SK-N-SH (cell line): ENCODE data around the gene FSIP1.

Source experiments
- EP300 ChIP-seq, 2 experiments: IDR thresholded peaks; 2 replicates each; pipeline versions ENCODE4 v1.4.0 to v1.6.1; 2012; ENCODE audit warnings: borderline replicate concordance in 1 of 2, low read depth in 1 of 2, low read length in 1 of 2
- FOXJ3 ChIP-seq: sonication (generic); formaldehyde crosslinking; IDR thresholded peaks from 2 replicates; pipeline ENCODE4 v1.5.1; 2020; ENCODE audit warnings: mild to moderate bottlenecking, missing genetic modification reagents
- POLR2AphosphoS5 ChIP-seq: IDR thresholded peaks from 2 replicates; pipeline ENCODE4 v1.6.1; 2012; ENCODE audit warnings: low read depth, low read length
- RFX5 ChIP-seq: IDR thresholded peaks from 2 replicates; pipeline ENCODE4 v1.6.1; 2012; ENCODE audit warnings: mild to moderate bottlenecking, improper control_type of control experiment, low read length
- TAF1 ChIP-seq: IDR thresholded peaks from 2 replicates; pipeline ENCODE4 v1.6.1; 2012; ENCODE audit warnings: low read depth, mild to moderate bottlenecking, low read length, moderate library complexity, borderline replicate concordance
- TCF12 ChIP-seq: IDR thresholded peaks from 2 replicates; pipeline ENCODE4 v1.4.0; 2012
- TF ChIP-seq, protein P1 (sequence below): fragments of 200-600 bp; sonication (generic); IDR thresholded peaks from 2 replicates; pipeline ENCODE4 v1.6.1; 2017; ENCODE audit warnings: antibody characterized with exemption, mild to moderate bottlenecking, moderate library complexity
- TF ChIP-seq, protein P2 (sequence below): IDR thresholded peaks from 2 replicates; pipeline ENCODE4; 2012

- TF ChIP-seq POLR2AphosphoS5 (no peak), RFX5 (no peak), TAF1 (no peak), FOXJ3 (no peak), EP300 (IDR thresholded peaks at IDR 0.05; ENCODE audit: borderline replicate concordance in 1 of 2, low read depth in 1 of 2, low read length in 1 of 2) (no peak), TCF12 (no peak)
- TF ChIP-seq, protein P1, sequence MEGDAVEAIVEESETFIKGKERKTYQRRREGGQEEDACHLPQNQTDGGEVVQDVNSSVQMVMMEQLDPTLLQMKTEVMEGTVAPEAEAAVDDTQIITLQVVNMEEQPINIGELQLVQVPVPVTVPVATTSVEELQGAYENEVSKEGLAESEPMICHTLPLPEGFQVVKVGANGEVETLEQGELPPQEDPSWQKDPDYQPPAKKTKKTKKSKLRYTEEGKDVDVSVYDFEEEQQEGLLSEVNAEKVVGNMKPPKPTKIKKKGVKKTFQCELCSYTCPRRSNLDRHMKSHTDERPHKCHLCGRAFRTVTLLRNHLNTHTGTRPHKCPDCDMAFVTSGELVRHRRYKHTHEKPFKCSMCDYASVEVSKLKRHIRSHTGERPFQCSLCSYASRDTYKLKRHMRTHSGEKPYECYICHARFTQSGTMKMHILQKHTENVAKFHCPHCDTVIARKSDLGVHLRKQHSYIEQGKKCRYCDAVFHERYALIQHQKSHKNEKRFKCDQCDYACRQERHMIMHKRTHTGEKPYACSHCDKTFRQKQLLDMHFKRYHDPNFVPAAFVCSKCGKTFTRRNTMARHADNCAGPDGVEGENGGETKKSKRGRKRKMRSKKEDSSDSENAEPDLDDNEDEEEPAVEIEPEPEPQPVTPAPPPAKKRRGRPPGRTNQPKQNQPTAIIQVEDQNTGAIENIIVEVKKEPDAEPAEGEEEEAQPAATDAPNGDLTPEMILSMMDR, result no peak
- TF ChIP-seq, protein P2, sequence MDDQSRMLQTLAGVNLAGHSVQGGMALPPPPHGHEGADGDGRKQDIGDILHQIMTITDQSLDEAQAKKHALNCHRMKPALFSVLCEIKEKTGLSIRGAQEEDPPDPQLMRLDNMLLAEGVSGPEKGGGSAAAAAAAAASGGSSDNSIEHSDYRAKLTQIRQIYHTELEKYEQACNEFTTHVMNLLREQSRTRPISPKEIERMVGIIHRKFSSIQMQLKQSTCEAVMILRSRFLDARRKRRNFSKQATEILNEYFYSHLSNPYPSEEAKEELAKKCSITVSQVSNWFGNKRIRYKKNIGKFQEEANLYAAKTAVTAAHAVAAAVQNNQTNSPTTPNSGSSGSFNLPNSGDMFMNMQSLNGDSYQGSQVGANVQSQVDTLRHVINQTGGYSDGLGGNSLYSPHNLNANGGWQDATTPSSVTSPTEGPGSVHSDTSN, result no peak
Observed at GRCh38 chr15:39657181-39657580, 125.5 kb downstream of the FSIP1 start.
